Naive B cell (primary cell): Measurements from ENCODE around the gene NDUFAF8. TPM values are rescaled to one million over a fixed set of nuclear protein-coding genes. Genes with fewer than 3 reads are reported as not detected.

Source experiments
- ATAC-seq, 2 donors: fragments of 150-1000 bp; cut with Tn5 transposase; 2 replicates each; pipeline ENCODE4 v1.10.0; 2021; ENCODE audit warnings: low read depth in 2 of 2, mild to moderate bottlenecking in 2 of 2, moderate library complexity in 2 of 2
- DNase-seq: peaks from one replicate; pipeline ENCODE4 v3.0.0; 2022
- H3K27ac Mint-ChIP-seq, 6 donors: one replicate each; pipeline ENCODE4 v1.8.0; 2020 to 2022; ENCODE audit warnings: mild to moderate bottlenecking in 6 of 6, mixed read lengths in 6 of 6, moderate library complexity in 5 of 6, inconsistent platforms in 2 of 6
- H3K27me3 Mint-ChIP-seq, 3 donors: one replicate each; pipeline ENCODE4 v1.8.0; 2021 to 2022; ENCODE audit warnings: mixed read lengths in 3 of 3, mild to moderate bottlenecking in 1 of 3
- H3K36me3 Mint-ChIP-seq, 2 donors: one replicate each; pipeline ENCODE4 v1.8.0; 2020 to 2022; ENCODE audit warnings: mixed read lengths in 2 of 2, inconsistent platforms in 1 of 2, mild to moderate bottlenecking in 1 of 2
- H3K4me1 Mint-ChIP-seq, 3 donors: one replicate each; pipeline ENCODE4 v1.8.0; 2020 to 2022; ENCODE audit warnings: mixed read lengths in 3 of 3, inconsistent platforms in 1 of 3, mild to moderate bottlenecking in 1 of 3, moderate library complexity in 1 of 3
- H3K4me3 Mint-ChIP-seq, 8 donors: one replicate each; pipeline ENCODE4 v1.8.0; 2020 to 2022; ENCODE audit warnings: mild to moderate bottlenecking in 8 of 8, mixed read lengths in 8 of 8, moderate library complexity in 8 of 8, inconsistent platforms in 2 of 8
- H3K9me3 Mint-ChIP-seq, 7 donors: one replicate each; pipeline ENCODE4 v1.8.0; 2020 to 2022; ENCODE audit warnings: mixed read lengths in 7 of 7, mild to moderate bottlenecking in 5 of 7, inconsistent platforms in 2 of 7, moderate library complexity in 1 of 7
- polyA plus RNA-seq, 6 donors: library from polyadenylated mRNA; unstranded; fragments of 300-500 nt; fragmentation: Illumina TruSeq; gene quantifications; one replicate each; pipeline ENCODE4 v1.2.3, GENCODE V29; 2021; ENCODE audit warnings: low read depth in 6 of 6

NDUFAF8 gene
- polyA plus RNA-seq, 6 donors from 2014 or later = 53.3 to 88.4 (median 81.7) TPM

DNA sequence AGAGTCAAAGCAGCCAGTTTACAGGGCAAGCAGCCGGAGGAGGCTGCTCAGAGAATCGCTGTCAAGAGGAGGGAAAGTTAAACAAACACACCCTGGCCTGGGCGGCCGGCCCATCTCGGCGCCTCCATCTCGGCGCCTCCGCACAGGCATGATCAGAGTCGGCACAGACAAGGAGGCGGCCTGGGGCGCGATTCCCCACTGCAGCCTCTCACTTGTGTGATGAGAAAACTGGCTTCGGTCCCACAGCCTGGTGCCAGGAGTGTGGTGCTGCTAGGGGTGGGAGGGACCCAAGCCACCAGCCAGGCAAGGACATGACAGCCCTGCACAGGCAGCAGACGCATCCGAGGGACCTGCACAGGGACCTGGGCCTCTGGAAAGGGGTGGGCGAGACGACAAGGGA is 38.3 kb downstream of the NDUFAF8 start:
- H3K36me3 Mint-ChIP-seq = peaks cover 7 to 13% of the 10 kb centered on the region in 2 donors
- no peaks in the 10 kb centered on the region for H3K27me3 Mint-ChIP-seq
- no peak overlapping the region for H3K27ac Mint-ChIP-seq
- DNase-seq (no peak), ATAC-seq (no peak)
- H3K4me3 Mint-ChIP-seq = peak overlapping the region in 1 of 8 donors; percentile 42
- peaks cover 0 to 6% (median 0%) of the 10 kb centered on the region in 3 donors for H3K4me1 Mint-ChIP-seq
- H3K9me3 Mint-ChIP-seq = no peaks in the 10 kb centered on the region

- Mint-ChIP-seq H3K27ac (no peak overlapping the region), H3K9me3 (no peaks in the 10 kb centered on the region), H3K36me3 (peaks cover under 1 to 13% of the 10 kb centered on the region in 2 donors), H3K4me3 (peak overlapping the region in 1 of 8 donors; percentile 42), H3K4me1 (peaks cover 0 to 5% (median 0%) of the 10 kb centered on the region in 3 donors), H3K27me3 (no peaks in the 10 kb centered on the region)
- DNase-seq = no peak
- no peak for ATAC-seq
Measured at GRCh38 chr17:81277946-81278693, 39.0 kb downstream of the NDUFAF8 start.

GRCh38 chr17:81278831-81279230 is 39.7 kb downstream of the NDUFAF8 start:
- no peak overlapping the region for H3K4me3 Mint-ChIP-seq
- H3K27ac Mint-ChIP-seq = no peak overlapping the region
- ATAC-seq (no peak), DNase-seq (no peak)
- H3K36me3 Mint-ChIP-seq = peaks cover 0 to 13% of the 10 kb centered on the region in 2 donors
- no peaks in the 10 kb centered on the region for H3K27me3 Mint-ChIP-seq
- H3K9me3 Mint-ChIP-seq = no peaks in the 10 kb centered on the region
- H3K4me1 Mint-ChIP-seq = no peaks in the 10 kb centered on the region

GRCh38 chr17:81279278-81280275 is 40.5 kb downstream of the NDUFAF8 start:
- DNase-seq = no peak
- Mint-ChIP-seq H3K27ac (no peak overlapping the region), H3K4me3 (no peak overlapping the region), H3K4me1 (peaks cover 0 to 5% (median under 1%) of the 10 kb centered on the region in 3 donors), H3K27me3 (no peaks in the 10 kb centered on the region), H3K36me3 (peaks cover 0 to 13% of the 10 kb centered on the region in 2 donors), H3K9me3 (no peaks in the 10 kb centered on the region)
- no peak for ATAC-seq

GRCh38 chr17:81280571-81280970 is 41.5 kb downstream of the NDUFAF8 start:
- peaks cover 8 to 15% (median 10%) of the 10 kb centered on the region in 3 donors for H3K4me1 Mint-ChIP-seq
- no peak for ATAC-seq
- peaks cover 0 to 12% of the 10 kb centered on the region in 2 donors for H3K36me3 Mint-ChIP-seq
- peak overlapping the region in 1 of 6 donors; percentile 24 for H3K27ac Mint-ChIP-seq
- no peaks in the 10 kb centered on the region for H3K9me3 Mint-ChIP-seq
- no peak for DNase-seq
- H3K4me3 Mint-ChIP-seq = no peak overlapping the region
- no peaks in the 10 kb centered on the region for H3K27me3 Mint-ChIP-seq

GRCh38 chr17:81282141-81282540 is 43.0 kb downstream of the NDUFAF8 start:
- Mint-ChIP-seq H3K4me1 (peaks cover 17 to 25% (median 18%) of the 10 kb centered on the region in 3 donors), H3K4me3 (no peak overlapping the region), H3K27me3 (no peaks in the 10 kb centered on the region), H3K36me3 (peaks cover 0 to 7% of the 10 kb centered on the region in 2 donors), H3K9me3 (no peaks in the 10 kb centered on the region), H3K27ac (no peak overlapping the region)
- ATAC-seq = no peak
- DNase-seq = no peak

- H3K4me3 Mint-ChIP-seq = peak overlapping the region in 3 of 8 donors; percentile 12 to 22 (median 15)
- no peaks in the 10 kb centered on the region for H3K27me3 Mint-ChIP-seq
- peak overlapping the region in 1 of 6 donors; percentile 70 for H3K27ac Mint-ChIP-seq
- H3K4me1 Mint-ChIP-seq = peaks cover 18 to 32% (median 24%) of the 10 kb centered on the region in 3 donors
- no peak for DNase-seq
- no peak for ATAC-seq
- H3K36me3 Mint-ChIP-seq = peaks cover 0 to 7% of the 10 kb centered on the region in 2 donors
- no peaks in the 10 kb centered on the region for H3K9me3 Mint-ChIP-seq
Measured at GRCh38 chr17:81282876-81283275, 43.8 kb downstream of the NDUFAF8 start.

DNA sequence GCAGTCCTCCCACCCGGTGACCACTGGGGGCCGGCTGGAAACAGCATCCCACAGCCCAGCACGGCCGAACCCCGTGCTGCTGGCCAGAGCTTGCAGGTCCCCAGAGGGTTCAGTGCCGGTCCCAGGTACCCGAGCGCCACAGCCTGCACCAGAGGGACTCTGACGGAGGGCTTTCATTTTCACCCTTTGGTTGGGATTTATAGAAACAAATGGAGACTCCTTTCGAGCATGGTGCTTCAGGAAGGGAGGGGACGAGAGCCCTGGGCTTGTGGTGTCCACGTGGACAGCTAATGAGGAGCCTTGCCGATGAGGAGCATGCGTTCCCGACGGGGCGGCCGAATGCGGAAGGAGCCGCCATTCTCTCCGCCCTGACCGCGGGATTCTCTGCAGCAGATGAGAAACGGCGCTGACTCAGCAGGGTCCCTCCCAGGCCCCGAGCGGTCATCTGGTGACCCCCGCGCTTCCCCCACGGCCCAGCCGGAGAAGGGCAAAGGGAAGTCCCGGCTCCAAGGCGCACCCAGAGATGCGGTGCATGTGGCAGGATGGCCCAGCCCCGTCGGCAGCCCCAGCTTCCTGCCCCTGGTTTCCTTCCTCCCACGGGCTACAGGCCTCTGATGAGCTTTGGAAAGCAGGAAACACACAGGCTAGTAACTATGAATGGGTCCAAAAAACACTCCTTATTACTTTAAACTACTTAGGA is 46.2 kb downstream of the NDUFAF8 start:
- peak; percentile 30 for DNase-seq
- Mint-ChIP-seq H3K4me1 (peaks cover 22 to 32% (median 29%) of the 10 kb centered on the region in 3 donors), H3K27me3 (no peaks in the 10 kb centered on the region), H3K27ac (peak overlapping the region in 4 of 6 donors; percentile 82 to 89 (median 86)), H3K9me3 (no peaks in the 10 kb centered on the region), H3K4me3 (peak overlapping the region; percentile 84 to 93 (median 88)), H3K36me3 (peaks cover 0 to 3% of the 10 kb centered on the region in 2 donors)
- ATAC-seq = peak; percentile 66 to 70

- Mint-ChIP-seq H3K36me3 (no peaks in the 10 kb centered on the region), H3K27ac (peak overlapping the region in 4 of 6 donors; percentile 73 to 89 (median 84)), H3K4me1 (peaks cover 22 to 32% (median 32%) of the 10 kb centered on the region in 3 donors), H3K4me3 (peak overlapping the region; percentile 84 to 93 (median 88)), H3K9me3 (no peaks in the 10 kb centered on the region), H3K27me3 (no peaks in the 10 kb centered on the region)
- ATAC-seq (no peak), DNase-seq (no peak)
Measured at GRCh38 chr17:81285894-81286293, 46.8 kb downstream of the NDUFAF8 start.

GRCh38 chr17:81286491-81287145 is 47.5 kb downstream of the NDUFAF8 start:
- H3K4me3 Mint-ChIP-seq = peak overlapping the region in 7 of 8 donors; percentile 59 to 88 (median 87)
- H3K4me1 Mint-ChIP-seq = peaks cover 25 to 40% (median 35%) of the 10 kb centered on the region in 3 donors
- DNase-seq (no peak), ATAC-seq (no peak)
- peak overlapping the region in 5 of 6 donors; percentile 42 to 87 (median 59) for H3K27ac Mint-ChIP-seq
- no peaks in the 10 kb centered on the region for H3K9me3 Mint-ChIP-seq
- no peaks in the 10 kb centered on the region for H3K27me3 Mint-ChIP-seq
- H3K36me3 Mint-ChIP-seq = no peaks in the 10 kb centered on the region

- ATAC-seq = no peak
- H3K36me3 Mint-ChIP-seq = no peaks in the 10 kb centered on the region
- peak overlapping the region in 5 of 8 donors; percentile 19 to 88 (median 55) for H3K4me3 Mint-ChIP-seq
- DNase-seq = no peak
- peak overlapping the region in 5 of 6 donors; percentile 38 to 59 (median 42) for H3K27ac Mint-ChIP-seq
- H3K4me1 Mint-ChIP-seq = peaks cover 28 to 42% (median 37%) of the 10 kb centered on the region in 3 donors
- no peaks in the 10 kb centered on the region for H3K9me3 Mint-ChIP-seq
- no peaks in the 10 kb centered on the region for H3K27me3 Mint-ChIP-seq
Measured at GRCh38 chr17:81287152-81287551, 48.0 kb downstream of the NDUFAF8 start.

GRCh38 chr17:81287741-81288430 is 48.8 kb downstream of the NDUFAF8 start:
- Mint-ChIP-seq H3K4me3 (peak overlapping the region in 1 of 8 donors; percentile 18), H3K36me3 (no peaks in the 10 kb centered on the region), H3K9me3 (no peaks in the 10 kb centered on the region), H3K27me3 (no peaks in the 10 kb centered on the region), H3K4me1 (peaks cover 28 to 42% (median 42%) of the 10 kb centered on the region in 3 donors), H3K27ac (peak overlapping the region in 4 of 6 donors; percentile 8 to 79 (median 39))
- no peak for ATAC-seq
- DNase-seq = no peak
